ENCODE data around the gene NCOA1. TPM values are rescaled to one million over a fixed set of nuclear protein-coding genes. Genes with fewer than 3 reads are reported as not detected.

Gene NCOA1
- total RNA-seq, 1 donor from 2014 or later: 69.9 TPM

Other genes with a start within 250 kb of the NCOA1 start
- gene ITSN2, start 130.7 kb upstream of the NCOA1 start, total RNA-seq: 61.2 TPM